H7 (cell line): ENCODE data around the gene PCBD2. TPM values are rescaled to one million over a fixed set of nuclear protein-coding genes. Genes with fewer than 3 reads are reported as not detected.
"Not testable (repeated sequence)": the region's sequence is repeated elsewhere in the genome, so short reads cannot be mapped to it uniquely, and the experiment has no call there.

ENCODE experiments used
- DNase-seq: peaks from one replicate; pipeline ENCODE4 v3.0.0; 2012
- H3K27me3 ChIP-seq: 2 replicates; pipeline ENCODE4 v1.6.0; 2011; ENCODE audit warnings: mild to moderate bottlenecking, low read length; ENCODE audit not compliant: control insufficient read depth, insufficient read depth
- H3K36me3 ChIP-seq: replicated peaks from 2 replicates; pipeline ENCODE4 v1.5.1; 2011; ENCODE audit warnings: low read length; ENCODE audit not compliant: control insufficient read depth, insufficient read depth
- H3K4me3 ChIP-seq: 2 replicates; pipeline ENCODE4 v1.5.1; 2011; ENCODE audit warnings: low read depth, mild to moderate bottlenecking, control low read depth, low read length, moderate library complexity; ENCODE audit not compliant: insufficient read depth
- total RNA-seq: library from RNA; depleted of rRNA; stranded (reverse); fragments of >200 nt; shearing (Covaris generic); gene quantifications from 2 replicates; pipeline ENCODE4 v1.2.3, GENCODE V29; 2014; rRNA removed

Gene PCBD2
- total RNA-seq = 2.3 and 8.5 TPM in 2 replicates

DNA sequence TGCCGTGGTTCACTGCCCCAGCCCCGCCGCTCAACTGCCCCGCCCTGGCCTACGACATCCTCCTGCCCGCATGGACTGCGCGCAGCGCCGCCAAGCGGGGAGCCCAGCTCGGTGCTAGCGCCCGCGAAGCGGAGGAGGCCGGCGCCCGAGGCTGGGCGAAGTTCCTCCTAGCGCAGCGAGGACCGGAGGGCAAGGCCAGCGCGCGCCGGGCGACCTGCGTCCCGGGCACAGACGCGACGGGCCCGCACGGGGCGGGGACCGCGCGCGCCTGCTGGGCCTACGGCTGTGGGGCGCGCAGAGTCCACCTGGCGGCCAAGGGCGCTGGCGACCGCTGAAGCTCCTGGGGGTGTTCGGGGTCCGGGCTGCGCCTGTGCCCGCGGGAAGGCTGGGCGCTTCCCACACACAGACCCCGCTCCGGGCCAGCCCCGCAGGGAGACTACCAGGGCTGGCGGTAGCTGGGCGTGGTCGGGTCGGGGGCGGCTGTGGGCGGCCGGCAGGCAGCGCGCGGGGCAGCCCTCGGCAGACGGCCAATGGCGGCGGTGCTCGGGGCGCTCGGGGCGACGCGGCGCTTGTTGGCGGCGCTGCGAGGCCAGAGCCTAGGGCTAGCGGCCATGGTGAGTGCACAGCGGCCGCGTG lies at the start of gene PCBD2:
Gene PCBD2 (plus strand): TSS at position 522 of the 636 bp plus-strand sequence. CDS start 9 bp downstream, at position 531.
- Histone ChIP-seq H3K27me3 (no peaks in the 10 kb centered on the region), H3K4me3 (peak within 1 kb of the TSS; percentile 56), H3K36me3 (no peaks in the 10 kb centered on the region)
- DNase-seq = peak; percentile 95

DNA sequence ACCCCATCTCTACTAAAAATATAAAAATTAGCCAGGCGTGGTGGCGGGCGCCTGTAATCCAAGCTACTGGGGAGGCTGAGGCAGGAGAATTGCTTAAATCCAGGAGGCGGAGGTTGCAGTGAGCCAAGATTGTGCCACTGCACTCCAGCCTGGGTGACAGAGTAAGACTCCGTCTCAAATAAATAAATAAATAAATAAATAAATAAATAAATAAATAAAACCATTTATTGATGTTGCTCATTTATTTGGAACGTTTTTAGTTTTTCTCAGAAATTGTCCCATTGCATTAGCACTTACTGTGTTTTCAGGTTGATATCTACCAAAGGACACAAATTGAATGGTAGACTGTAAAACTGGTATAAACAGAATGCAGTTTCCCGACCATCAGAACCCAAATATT lies 48.5 kb upstream of the PCBD2 start:
- not testable (repeated sequence) for H3K27me3 ChIP-seq, H3K36me3 ChIP-seq, H3K4me3 ChIP-seq, DNase-seq

DNA sequence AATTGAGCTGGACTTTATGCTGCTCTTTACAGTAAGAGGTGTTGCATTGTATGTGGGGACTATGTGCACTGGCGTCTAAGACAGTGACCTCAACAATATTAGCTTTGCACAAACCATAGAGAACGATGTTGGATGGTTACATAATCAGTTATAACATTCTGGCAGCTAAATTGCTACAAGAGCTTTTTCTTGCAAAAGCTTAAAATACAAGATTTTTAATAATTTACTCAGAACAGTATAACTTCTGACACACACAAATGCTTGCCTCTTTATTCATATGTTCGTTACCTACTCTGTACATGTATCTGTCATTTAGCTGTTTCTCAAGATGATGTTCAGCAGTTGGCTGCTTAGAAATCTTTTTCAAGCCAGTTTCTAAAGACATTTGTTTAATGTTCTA lies 47.5 kb upstream of the PCBD2 start:
- Histone ChIP-seq H3K36me3 (peaks cover 7% of the 10 kb centered on the region), H3K4me3 (no peak overlapping the region), H3K27me3 (no peaks in the 10 kb centered on the region)
- no peak for DNase-seq

DNA sequence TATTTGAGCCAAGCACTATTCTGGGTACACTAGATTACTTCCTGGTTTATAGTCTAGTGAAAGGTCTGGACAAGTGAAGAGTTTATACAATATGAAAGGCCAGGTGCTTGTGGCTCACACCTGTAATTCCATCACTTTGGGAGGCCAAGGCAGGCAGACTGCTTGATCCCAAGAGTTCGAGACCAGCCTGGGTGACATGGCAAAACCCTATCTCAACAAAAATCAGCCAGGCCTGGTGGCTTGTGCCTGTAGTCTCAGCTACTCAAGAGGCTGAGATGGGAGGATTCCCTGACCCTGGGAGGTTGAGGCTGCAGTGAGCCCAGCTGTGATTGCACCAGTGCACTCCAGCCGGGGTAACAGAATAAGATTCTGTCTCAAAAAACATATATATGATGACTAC lies 40.2 kb upstream of the PCBD2 start:
- Histone ChIP-seq H3K4me3 (no peak overlapping the region), H3K36me3 (no peaks in the 10 kb centered on the region), H3K27me3 (no peaks in the 10 kb centered on the region)
- DNase-seq = no peak

GRCh38 chr5:134873494-134873893 lies 31.4 kb upstream of the PCBD2 start:
- DNase-seq = peak; percentile 51
- peak overlapping the region; percentile 89; the same call in 1 of the 2 replicates for H3K4me3 ChIP-seq
- H3K36me3 ChIP-seq = no peaks in the 10 kb centered on the region
- no peaks in the 10 kb centered on the region for H3K27me3 ChIP-seq

DNA sequence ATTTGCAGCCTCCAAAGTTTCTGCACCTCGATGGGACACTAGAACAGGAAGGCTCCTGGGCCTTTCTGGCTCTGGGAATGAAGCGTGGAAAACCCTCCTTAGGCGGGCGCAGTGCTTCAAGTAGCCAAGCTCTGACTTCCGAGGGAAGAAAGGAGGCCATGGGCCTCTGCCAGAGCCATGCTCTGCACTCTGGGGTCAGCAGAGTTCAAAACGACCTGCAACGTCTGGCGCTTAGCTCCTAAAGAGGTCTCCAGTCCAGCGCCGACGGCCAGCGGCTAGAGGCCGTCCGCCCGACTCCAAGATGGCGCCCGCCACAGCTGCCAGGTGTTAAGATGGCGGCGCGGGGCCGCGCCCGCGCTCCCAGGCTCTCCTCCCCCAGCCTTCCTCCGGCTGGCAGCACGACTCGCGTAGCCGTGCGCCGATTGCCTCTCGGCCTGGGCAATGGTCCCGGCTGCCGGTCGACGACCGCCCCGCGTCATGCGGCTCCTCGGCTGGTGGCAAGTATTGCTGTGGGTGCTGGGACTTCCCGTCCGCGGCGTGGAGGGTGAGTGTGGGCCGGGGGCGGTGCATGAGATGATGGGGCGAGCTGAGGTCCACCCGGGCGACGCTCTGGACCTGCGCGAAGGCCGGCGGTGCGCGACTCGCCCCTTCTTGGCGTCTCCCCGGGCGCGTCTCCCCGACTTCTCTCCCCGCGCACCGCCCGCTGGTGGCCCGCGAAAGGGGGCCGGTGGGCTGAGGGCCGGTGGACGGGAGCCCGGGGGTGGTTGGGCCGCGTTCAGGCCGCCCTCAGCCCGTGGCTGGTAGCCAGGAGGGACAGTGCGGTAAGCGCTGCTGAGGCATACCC lies 30.7 kb upstream of the PCBD2 start, which contains the start of gene TXNDC15:
Gene TXNDC15 (plus strand): TSS at position 385 of the 844 bp plus-strand sequence. CDS start 57 bp downstream, at position 442.
- peak within 1 kb of the TSS; percentile 89 for H3K4me3 ChIP-seq

GRCh38 chr5:134874831-134875655 lies 29.9 kb upstream of the PCBD2 start:
- DNase-seq = peak; percentile 48
- H3K36me3 ChIP-seq = no peaks in the 10 kb centered on the region
- no peaks in the 10 kb centered on the region for H3K27me3 ChIP-seq
- H3K4me3 ChIP-seq = peak overlapping the region; percentile 89

More for the DNA sequence above, 30.7 kb upstream of the PCBD2 start, which contains the start of gene TXNDC15:
- DNase-seq = peak; percentile 96
- H3K36me3 ChIP-seq = no peaks in the 10 kb centered on the region
- no peaks in the 10 kb centered on the region for H3K27me3 ChIP-seq

DNA sequence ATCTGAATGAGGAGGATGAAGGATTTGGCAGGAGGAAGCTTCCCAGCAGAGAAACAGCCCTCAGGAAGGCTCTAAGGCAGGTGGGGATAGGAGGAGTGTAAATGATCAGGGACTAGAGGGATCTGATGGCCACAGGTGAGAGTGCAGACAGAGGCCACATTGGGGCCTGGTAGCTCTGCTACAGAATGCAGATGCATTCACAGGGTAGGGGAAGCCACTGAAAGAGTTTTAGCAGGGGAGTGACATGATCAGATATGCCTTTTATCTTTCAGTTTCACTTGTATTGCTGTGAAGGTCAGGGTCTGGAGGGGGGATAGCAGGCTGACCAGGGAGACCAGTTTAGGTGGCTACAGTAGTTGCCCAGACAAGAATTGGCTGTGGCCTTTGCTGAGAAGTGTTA lies 27.8 kb upstream of the PCBD2 start:
- Histone ChIP-seq H3K27me3 (no peaks in the 10 kb centered on the region), H3K36me3 (no peaks in the 10 kb centered on the region), H3K4me3 (no peak overlapping the region)
- DNase-seq = peak; percentile 23

- Histone ChIP-seq H3K36me3 (no peaks in the 10 kb centered on the region), H3K27me3 (no peaks in the 10 kb centered on the region), H3K4me3 (no peak overlapping the region)
- DNase-seq = no peak
Observed at GRCh38 chr5:134878403-134878802, 26.5 kb upstream of the PCBD2 start.

- no peak overlapping the region for H3K4me3 ChIP-seq
- DNase-seq = no peak
- no peaks in the 10 kb centered on the region for H3K27me3 ChIP-seq
- no peaks in the 10 kb centered on the region for H3K36me3 ChIP-seq
Observed at GRCh38 chr5:134879456-134879855, 25.5 kb upstream of the PCBD2 start.

DNA sequence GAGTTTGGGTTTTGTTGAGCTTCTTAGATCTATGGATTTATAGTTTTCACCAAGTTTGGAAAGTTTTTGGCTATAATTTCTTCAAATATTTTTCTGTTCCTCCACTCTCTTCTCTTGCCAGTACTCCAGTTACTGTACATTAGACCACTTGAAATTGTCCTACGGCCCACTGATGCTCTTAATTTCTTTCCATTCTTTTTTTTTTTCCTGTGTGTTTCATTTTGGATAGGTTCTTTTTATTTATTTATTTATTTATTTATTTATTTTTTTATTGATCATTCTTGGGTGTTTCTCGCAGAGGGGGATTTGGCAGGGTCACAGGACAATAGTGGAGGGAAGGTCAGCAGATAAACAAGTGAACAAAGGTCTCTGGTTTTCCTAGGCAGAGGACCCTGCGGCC lies 24.0 kb upstream of the PCBD2 start:
- not testable (repeated sequence) for H3K36me3 ChIP-seq, DNase-seq, H3K27me3 ChIP-seq, H3K4me3 ChIP-seq

GRCh38 chr5:134881711-134882110 lies 23.2 kb upstream of the PCBD2 start:
- H3K36me3 ChIP-seq, H3K4me3 ChIP-seq, H3K27me3 ChIP-seq, DNase-seq: not testable (repeated sequence)

DNA sequence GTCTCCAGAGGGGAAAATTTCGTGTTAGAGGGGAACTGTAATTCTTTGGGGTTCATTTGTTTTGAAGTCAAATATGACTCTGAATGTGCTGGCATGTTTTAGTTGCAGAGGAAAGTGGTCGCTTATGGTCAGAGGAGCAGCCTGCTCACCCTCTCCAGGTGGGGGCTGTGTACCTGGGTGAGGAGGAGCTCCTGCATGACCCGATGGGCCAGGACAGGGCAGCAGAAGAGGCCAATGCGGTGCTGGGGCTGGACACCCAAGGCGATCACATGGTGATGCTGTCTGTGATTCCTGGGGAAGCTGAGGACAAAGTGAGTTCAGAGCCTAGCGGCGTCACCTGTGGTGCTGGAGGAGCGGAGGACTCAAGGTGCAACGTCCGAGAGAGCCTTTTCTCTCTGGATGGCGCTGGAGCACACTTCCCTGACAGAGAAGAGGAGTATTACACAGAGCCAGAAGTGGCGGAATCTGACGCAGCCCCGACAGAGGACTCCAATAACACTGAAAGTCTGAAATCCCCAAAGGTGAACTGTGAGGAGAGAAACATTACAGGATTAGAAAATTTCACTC lies 17.3 kb upstream of the PCBD2 start:
- DNase-seq = peak; percentile 57
- Histone ChIP-seq H3K27me3 (no peaks in the 10 kb centered on the region), H3K4me3 (no peak overlapping the region), H3K36me3 (no peaks in the 10 kb centered on the region)

DNA sequence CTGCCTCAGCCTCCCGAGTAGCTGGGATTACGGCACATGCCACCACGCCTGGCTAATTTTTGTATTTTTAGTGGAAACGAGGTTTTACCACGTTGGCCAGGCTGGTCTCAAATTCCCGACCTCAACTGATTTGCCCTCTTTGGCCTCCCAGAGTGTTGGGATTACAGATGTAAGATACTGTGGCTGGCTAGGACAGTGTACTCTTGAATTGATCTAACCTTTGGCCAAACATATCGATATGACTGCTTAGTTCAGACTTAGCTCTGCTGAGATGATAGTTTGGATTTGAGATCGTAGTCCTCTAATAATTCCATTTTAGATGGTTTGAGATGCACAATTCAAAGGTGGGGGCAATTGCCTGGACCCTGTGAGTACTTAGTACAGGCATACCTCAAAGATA lies 15.6 kb upstream of the PCBD2 start:
- no peak overlapping the region for H3K4me3 ChIP-seq
- no peaks in the 10 kb centered on the region for H3K27me3 ChIP-seq
- H3K36me3 ChIP-seq = no peaks in the 10 kb centered on the region
- no peak for DNase-seq
